Measurements from ENCODE around the gene ELAC1.
"Not testable (repeated sequence)": the region's sequence is repeated elsewhere in the genome, so short reads cannot be mapped to it uniquely, and the experiment has no call there.

ELAC1 gene

DNA sequence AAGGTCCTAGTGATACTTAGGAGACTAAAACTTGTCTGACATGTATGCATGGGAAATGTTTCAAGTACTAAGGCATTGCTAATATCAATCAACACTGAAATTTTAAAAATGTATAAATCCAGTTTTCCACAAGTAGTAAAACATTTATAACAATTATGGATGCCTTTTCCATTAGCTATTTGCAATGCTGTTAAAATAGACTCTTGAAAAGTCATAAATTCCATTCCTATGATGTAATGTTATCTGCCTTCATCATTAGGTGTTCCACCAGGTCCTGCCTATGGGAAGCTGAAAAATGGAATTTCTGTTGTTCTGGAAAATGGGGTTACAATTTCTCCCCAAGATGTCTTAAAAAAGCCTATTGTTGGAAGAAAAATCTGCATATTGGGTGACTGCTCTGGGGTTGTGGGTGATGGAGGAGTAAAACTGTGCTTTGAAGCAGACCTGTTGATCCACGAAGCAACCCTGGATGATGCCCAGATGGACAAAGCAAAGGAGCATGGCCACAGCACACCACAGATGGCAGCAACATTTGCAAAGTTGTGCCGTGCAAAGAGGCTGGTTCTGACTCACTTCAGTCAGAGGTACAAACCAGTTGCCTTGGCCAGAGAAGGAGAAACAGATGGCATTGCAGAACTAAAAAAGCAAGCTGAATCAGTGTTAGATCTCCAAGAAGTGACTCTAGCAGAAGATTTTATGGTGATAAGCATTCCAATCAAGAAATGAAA lies 18.7 kb downstream of the ELAC1 start:
- DNase-seq (ENCODE audit: low read depth) = no peak
- H3K4me3 ChIP-seq (ENCODE audit: low read length) = no peak overlapping the region
- TF ChIP-seq CTCF (conservative IDR thresholded peaks at IDR 0.05; ENCODE audit: low read depth, low read length) = no peak

DNA sequence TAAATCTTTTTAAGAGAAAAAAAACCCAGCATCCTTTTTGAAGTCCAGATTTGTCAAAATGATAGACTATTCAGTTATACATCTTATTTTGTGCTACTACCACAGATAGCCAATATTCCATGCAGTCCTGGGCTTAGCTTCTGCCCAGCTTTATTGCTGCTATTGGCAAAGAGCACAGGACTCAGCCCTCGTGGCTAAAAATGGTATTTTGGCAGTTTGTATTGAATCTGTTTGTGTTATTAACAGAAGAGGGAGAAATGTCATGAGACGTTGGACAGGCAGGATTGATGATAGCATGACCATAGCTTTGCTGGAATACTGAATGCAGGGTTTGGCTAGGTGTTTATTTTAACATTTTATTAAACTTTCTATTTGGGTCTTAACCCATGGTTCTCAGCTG lies 19.4 kb downstream of the ELAC1 start:
- H3K4me3 ChIP-seq (ENCODE audit: low read length) = no peak overlapping the region
- TF ChIP-seq CTCF (conservative IDR thresholded peaks at IDR 0.05; ENCODE audit: low read depth, low read length) = no peak
- no peak for DNase-seq (ENCODE audit: low read depth)

DNA sequence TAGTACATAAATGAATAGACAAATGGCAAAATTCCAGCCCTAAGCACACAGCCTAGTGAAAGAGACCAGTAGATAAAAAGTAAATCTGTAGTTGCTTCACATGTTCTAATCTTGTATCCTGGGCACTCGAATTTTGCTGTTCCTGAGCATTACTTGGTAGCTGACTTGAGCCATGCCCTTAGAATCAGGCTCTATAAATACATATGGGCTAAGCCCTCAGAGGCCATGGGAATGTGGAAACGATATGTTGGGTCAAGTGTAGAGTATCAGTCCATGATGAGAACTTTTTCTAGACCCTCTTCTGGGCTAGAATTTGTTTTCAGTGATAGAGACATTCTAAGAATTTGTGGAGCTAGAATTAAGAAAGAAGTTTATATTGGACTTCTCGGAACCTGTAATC lies 21.9 kb downstream of the ELAC1 start:
- no peak overlapping the region for H3K4me3 ChIP-seq (ENCODE audit: low read length)
- no peak for DNase-seq (ENCODE audit: low read depth)
- TF ChIP-seq CTCF (conservative IDR thresholded peaks at IDR 0.05; ENCODE audit: low read depth, low read length) = no peak

GRCh38 chr18:50992351-50992762 lies 24.5 kb downstream of the ELAC1 start:
- H3K4me3 ChIP-seq (ENCODE audit: low read length) = no peak overlapping the region
- DNase-seq (ENCODE audit: low read depth) = no peak
- no peak for TF ChIP-seq CTCF (conservative IDR thresholded peaks at IDR 0.05; ENCODE audit: low read depth, low read length)

GRCh38 chr18:50994031-50994430 lies 26.2 kb downstream of the ELAC1 start:
- TF ChIP-seq CTCF (conservative IDR thresholded peaks at IDR 0.05; ENCODE audit: low read depth, low read length) = no peak

DNA sequence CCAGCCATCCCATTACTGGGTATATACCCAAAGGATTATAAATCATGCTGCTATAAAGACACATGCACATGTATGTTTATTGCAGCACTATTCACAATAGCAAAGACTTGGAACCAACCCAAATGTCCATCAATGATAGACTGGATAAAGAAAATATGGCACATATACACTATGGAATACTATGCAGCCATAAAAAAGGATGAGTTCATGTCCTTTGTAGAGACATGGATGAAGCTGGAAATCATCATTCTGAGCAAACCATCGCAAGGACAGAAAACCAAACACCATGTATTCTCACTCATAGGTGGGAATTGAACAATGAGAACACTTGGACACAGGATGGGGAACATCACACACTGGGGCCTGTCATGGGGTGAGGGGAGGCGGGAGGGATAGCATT lies 35.3 kb downstream of the ELAC1 start:
- H3K4me3 ChIP-seq (ENCODE audit: low read length); DNase-seq (ENCODE audit: low read depth): not testable (repeated sequence)

More at GRCh38 chr18:50994031-50994430, 26.2 kb downstream of the ELAC1 start:
- no peak for DNase-seq (ENCODE audit: low read depth)
- no peak overlapping the region for H3K4me3 ChIP-seq (ENCODE audit: low read length)

DNA sequence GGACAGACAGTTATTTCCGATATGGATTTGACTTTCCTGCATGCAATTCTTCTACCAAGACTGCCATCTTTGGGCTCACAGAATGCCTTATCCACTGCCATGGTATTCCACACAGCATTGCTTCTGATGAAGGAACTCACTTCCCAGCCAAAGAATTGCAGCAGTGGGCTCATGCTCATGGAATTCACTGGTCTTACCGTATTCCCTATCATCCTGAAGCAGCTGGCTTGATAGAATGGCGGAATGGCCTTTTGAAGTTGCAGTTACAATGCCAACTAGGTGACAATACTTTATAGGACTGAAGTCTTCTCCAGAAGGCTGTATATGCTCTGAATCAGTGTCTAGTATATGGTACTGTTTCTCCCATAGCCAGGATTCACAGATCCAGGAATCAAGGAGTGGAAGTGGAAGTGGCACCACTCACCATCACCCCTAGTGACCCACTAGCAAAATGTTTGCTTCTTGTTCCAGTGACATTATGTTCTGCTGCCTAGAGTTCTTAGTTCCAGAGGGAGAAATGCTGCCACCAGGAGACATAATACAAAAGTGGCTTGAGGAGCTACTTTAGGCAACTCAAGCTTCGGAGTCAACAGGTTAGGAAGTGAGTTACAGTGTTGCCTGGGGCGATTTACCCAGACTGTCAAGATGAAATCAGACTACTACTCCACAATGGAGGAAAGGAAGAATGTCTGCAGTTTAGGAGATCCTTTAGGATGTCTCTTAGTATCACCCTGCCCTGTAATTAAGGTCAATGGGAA lies 38.4 kb downstream of the ELAC1 start:
- DNase-seq (ENCODE audit: low read depth) = no peak
- H3K4me3 ChIP-seq (ENCODE audit: low read length) = no peak overlapping the region
- TF ChIP-seq CTCF (conservative IDR thresholded peaks at IDR 0.05; ENCODE audit: low read depth, low read length) = no peak
